HG03342 (cell line): ENCODE results near the gene TRABD2A.
"Not testable (repeated sequence)": the region's sequence is repeated elsewhere in the genome, so short reads cannot be mapped to it uniquely, and the experiment has no call there.

Experiments used
- ATAC-seq: cut with Tn5 transposase; IDR thresholded peaks from one replicate; pipeline ENCODE4 v1.9.1; 2021; ENCODE audit warnings: mild to moderate bottlenecking, moderate library complexity; ENCODE audit not compliant: unreplicated experiment

Gene TRABD2A

GRCh38 chr2:84781942-84782716 is 98.8 kb downstream of the TRABD2A start:
- peak; percentile 86 for ATAC-seq

- ATAC-seq = no peak
Measured at GRCh38 chr2:84779781-84780180, 101.1 kb downstream of the TRABD2A start.

DNA sequence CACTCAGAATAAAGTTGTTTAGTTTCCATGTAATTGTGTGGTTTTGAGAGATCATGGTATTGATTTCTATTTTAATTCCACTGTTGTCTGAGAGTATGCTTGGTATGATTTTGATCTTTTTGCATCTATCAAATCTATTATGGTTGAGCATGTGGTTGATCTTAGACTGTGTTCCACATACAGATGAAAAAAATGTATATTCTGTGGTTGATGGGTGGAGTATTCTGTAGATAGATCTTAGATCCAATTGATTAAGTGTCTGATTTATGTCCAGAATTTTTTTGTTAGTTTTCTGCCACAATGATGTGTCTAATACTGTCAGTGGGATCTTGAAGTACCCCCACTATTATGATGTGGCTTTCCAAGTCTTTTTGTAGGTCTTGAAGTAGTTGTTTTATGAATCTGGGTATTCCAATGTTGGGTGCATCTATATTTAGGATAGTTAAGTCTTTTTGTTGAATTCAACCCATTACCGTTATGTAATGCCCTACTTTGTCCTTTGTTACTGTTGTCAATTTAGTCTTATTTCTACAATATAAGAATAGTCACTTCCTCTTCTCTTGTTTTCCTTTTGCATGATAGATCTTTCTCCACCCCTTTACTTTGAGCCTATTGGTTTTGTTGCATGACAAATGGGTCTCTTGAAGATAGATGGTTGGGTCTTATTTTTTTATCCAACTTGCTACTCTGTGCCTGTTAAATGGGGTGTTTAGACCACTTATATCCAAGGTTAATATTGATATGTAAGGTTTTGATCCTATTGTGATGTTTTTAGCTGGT is 101.8 kb downstream of the TRABD2A start:
- ATAC-seq = no peak

- ATAC-seq = no peak
Measured at GRCh38 chr2:84776011-84776410, 104.9 kb downstream of the TRABD2A start.

DNA sequence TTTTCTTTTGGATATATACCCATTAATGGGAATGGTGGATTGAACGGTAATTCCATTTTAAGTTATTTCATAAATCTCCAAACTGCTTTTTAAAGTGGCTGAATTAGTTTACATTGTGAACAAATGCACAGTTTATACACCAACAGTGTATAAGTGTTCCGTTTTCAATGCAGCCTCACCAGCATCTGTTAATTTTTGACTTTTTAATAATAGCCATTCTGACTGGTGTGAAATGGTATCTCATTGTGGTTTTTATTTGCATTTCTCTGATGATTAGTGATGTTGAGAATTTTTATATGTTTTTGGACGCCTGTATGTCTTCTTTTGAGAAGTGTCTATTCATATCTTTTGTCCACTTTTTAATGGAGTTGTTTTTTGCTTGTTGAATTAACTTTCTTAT is 107.3 kb downstream of the TRABD2A start:
- not testable (repeated sequence) for ATAC-seq
